ENCODE data around the gene MS4A14. TPM values are rescaled to one million over a fixed set of nuclear protein-coding genes. Genes with fewer than 3 reads are reported as not detected.
"Not testable (repeated sequence)": the region's sequence is repeated elsewhere in the genome, so short reads cannot be mapped to it uniquely, and the experiment has no call there.

MS4A14 gene
- total RNA-seq, 2 donors from 2014 or later = 0.17 to 1.1 TPM

- Histone ChIP-seq H3K4me3 (no peak overlapping the region), H3K27ac (no peak overlapping the region), H3K4me1 (no peaks in the 10 kb centered on the region), H3K27me3 (no peaks in the 10 kb centered on the region), H3K9me3 (no peaks in the 10 kb centered on the region), H3K9ac (ENCODE audit: low read depth in 2 of 2, low read length in 2 of 2) (no peak overlapping the region), H3K36me3 (no peaks in the 10 kb centered on the region)
- TF ChIP-seq CTCF (IDR thresholded peaks at IDR 0.05) = no peak
- intact Hi-C loops (cut with DNase I) = no loop called here
- no peak for DNase-seq
Measured at GRCh38 chr11:60431251-60431650, 35.0 kb downstream of the MS4A14 start.

DNA sequence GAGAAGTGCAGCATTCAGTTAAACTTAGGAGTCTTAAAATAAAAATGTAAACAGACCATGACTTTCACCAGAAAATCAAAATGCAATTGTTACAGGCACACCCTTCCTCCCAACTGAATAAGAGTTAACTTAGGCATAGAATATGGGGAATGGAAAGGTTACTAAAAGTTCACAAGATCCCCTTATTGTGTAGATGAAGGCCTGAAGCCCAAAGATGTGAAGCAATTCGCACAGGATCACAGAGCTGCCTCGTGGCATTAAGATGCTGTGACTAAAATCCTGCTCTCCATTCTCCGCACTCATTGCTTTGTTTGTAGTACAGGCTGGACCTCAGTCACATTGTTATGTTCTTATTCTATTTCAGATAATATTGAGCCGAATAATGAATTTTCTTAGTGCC is 37.1 kb downstream of the MS4A14 start:
- intact Hi-C loops (cut with DNase I) = no loop called here
- H3K4me3 ChIP-seq = no peak overlapping the region
- H3K36me3 ChIP-seq = no peaks in the 10 kb centered on the region
- DNase-seq = no peak
- TF ChIP-seq CTCF (IDR thresholded peaks at IDR 0.05) = no peak
- no peaks in the 10 kb centered on the region for H3K9me3 ChIP-seq
- H3K27ac ChIP-seq = no peak overlapping the region
- H3K4me1 ChIP-seq = no peaks in the 10 kb centered on the region
- H3K9ac ChIP-seq (ENCODE audit: low read depth in 2 of 2, low read length in 2 of 2) = no peak overlapping the region
- no peaks in the 10 kb centered on the region for H3K27me3 ChIP-seq

DNA sequence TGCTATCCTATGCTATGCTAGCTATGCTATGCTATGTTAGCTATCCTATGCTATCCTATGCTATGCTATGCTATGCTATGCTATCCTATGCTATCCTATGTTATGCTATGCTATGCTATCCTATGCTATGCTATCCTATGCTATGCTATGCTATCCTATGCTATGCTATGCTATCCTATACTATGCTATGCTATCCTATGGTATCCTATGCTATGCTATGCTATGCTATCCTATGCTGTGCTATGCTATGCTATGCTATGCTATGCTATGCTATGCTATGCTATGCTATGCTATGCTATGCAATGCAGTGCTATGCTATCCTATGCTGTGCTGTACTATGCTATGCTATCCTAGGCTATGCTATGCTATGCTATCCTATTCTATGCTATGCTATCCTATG is 50.8 kb downstream of the MS4A14 start:
- intact Hi-C loops (cut with DNase I) = no loop called here
- no peaks in the 10 kb centered on the region for H3K9me3 ChIP-seq
- TF ChIP-seq CTCF (IDR thresholded peaks at IDR 0.05) = no peak

GRCh38 chr11:60447846-60448245 is 51.6 kb downstream of the MS4A14 start:
- intact Hi-C loops (cut with DNase I) = no loop called here
- TF ChIP-seq CTCF (IDR thresholded peaks at IDR 0.05) = no peak
- no peak overlapping the region for H3K9ac ChIP-seq (ENCODE audit: low read depth in 2 of 2, low read length in 2 of 2)
- H3K4me3 ChIP-seq = no peak overlapping the region
- H3K4me1 ChIP-seq = no peaks in the 10 kb centered on the region
- no peaks in the 10 kb centered on the region for H3K27me3 ChIP-seq
- no peak overlapping the region for H3K27ac ChIP-seq
- no peaks in the 10 kb centered on the region for H3K9me3 ChIP-seq
- DNase-seq = no peak
- H3K36me3 ChIP-seq = no peaks in the 10 kb centered on the region

More for the DNA sequence above, 50.8 kb downstream of the MS4A14 start:
- DNase-seq = no peak
- no peaks in the 10 kb centered on the region for H3K27me3 ChIP-seq
- H3K36me3 ChIP-seq = no peaks in the 10 kb centered on the region
- H3K9ac ChIP-seq (ENCODE audit: low read depth in 2 of 2, low read length in 2 of 2) = no peak overlapping the region
- H3K27ac ChIP-seq = no peak overlapping the region
- H3K4me3 ChIP-seq = no peak overlapping the region
- H3K4me1 ChIP-seq = no peaks in the 10 kb centered on the region

- H3K27me3 ChIP-seq; H3K4me3 ChIP-seq; intact Hi-C loops (cut with DNase I); H3K9me3 ChIP-seq; DNase-seq; H3K9ac ChIP-seq (ENCODE audit: low read depth in 2 of 2, low read length in 2 of 2); H3K4me1 ChIP-seq; H3K27ac ChIP-seq; H3K36me3 ChIP-seq: not testable (repeated sequence)
Measured at GRCh38 chr11:60451185-60451584, 54.9 kb downstream of the MS4A14 start.

GRCh38 chr11:60454212-60454611 is 58.0 kb downstream of the MS4A14 start:
- H3K9ac ChIP-seq (ENCODE audit: low read depth in 2 of 2, low read length in 2 of 2) = no peak overlapping the region

More at GRCh38 chr11:60454212-60454611, 58.0 kb downstream of the MS4A14 start:
- no peak for TF ChIP-seq CTCF (IDR thresholded peaks at IDR 0.05)
- no peak overlapping the region for H3K4me3 ChIP-seq
- intact Hi-C loops (cut with DNase I) = no loop called here
- no peaks in the 10 kb centered on the region for H3K36me3 ChIP-seq
- H3K4me1 ChIP-seq = no peaks in the 10 kb centered on the region
- H3K27ac ChIP-seq = no peak overlapping the region
- H3K9me3 ChIP-seq = no peaks in the 10 kb centered on the region
- no peak for DNase-seq
- H3K27me3 ChIP-seq = no peaks in the 10 kb centered on the region
